Mesenchymal stem cell (in vitro differentiated cells and primary cell): ENCODE results near the gene NCAPH2.

Experiments
- DNase-seq: peaks from one replicate; pipeline ENCODE4 v3.0.0-alpha.2; 2013
- H2AFZ ChIP-seq: one replicate; pipeline ENCODE4 v1.6.1; 2013; ENCODE audit warnings: low read depth, mild to moderate bottlenecking, control low read depth, inconsistent platforms, low read length, moderate library complexity
- H2AK5ac ChIP-seq: 2 replicates; pipeline ENCODE4 v1.6.1; 2013; ENCODE audit warnings: low read length, moderate library complexity, mild to moderate bottlenecking, inconsistent platforms; ENCODE audit not compliant: severe bottlenecking
- H2BK120ac ChIP-seq: one replicate; pipeline ENCODE4 v1.6.1; 2013; ENCODE audit warnings: low read depth, mild to moderate bottlenecking, inconsistent platforms, low read length, moderate library complexity
- H2BK12ac ChIP-seq, 2 experiments: one replicate each; pipeline ENCODE4 v1.6.1; 2013; ENCODE audit warnings: inconsistent platforms in 2 of 2, low read length in 2 of 2, mild to moderate bottlenecking in 2 of 2, moderate library complexity in 2 of 2, control low read depth in 1 of 2
- H2BK15ac ChIP-seq: one replicate; pipeline ENCODE4 v1.6.1; 2013; ENCODE audit warnings: mild to moderate bottlenecking, low read depth, inconsistent platforms; ENCODE audit not compliant: poor library complexity, severe bottlenecking
- H2BK5ac ChIP-seq: 2 replicates; pipeline ENCODE4 v1.6.1; 2013; ENCODE audit warnings: low read depth, mild to moderate bottlenecking, low read length, control low read depth, inconsistent platforms; ENCODE audit not compliant: poor library complexity, severe bottlenecking
- H3K14ac ChIP-seq, 2 experiments: one replicate each; pipeline ENCODE4 v1.6.1; 2013; ENCODE audit warnings: inconsistent platforms in 2 of 2, low read length in 2 of 2, control low read depth in 1 of 2, mild to moderate bottlenecking in 1 of 2, moderate library complexity in 1 of 2
- H3K18ac ChIP-seq, 2 experiments: one replicate each; pipeline ENCODE4 v1.6.1; 2013; ENCODE audit warnings: inconsistent platforms in 2 of 2, low read length in 2 of 2, control low read depth in 1 of 2, low read depth in 1 of 2, mild to moderate bottlenecking in 1 of 2
- H3K23ac ChIP-seq, 2 experiments: one replicate each; pipeline ENCODE4 v1.6.1; 2013; ENCODE audit warnings: inconsistent platforms in 2 of 2, low read length in 2 of 2, mild to moderate bottlenecking in 2 of 2, moderate library complexity in 2 of 2, control low read depth in 1 of 2
- H3K27ac ChIP-seq: 2 replicates; pipeline ENCODE4 v1.5.1; 2013; ENCODE audit warnings: mild to moderate bottlenecking, moderate library complexity, low read length, control low read depth, inconsistent platforms; ENCODE audit not compliant: poor library complexity, severe bottlenecking
- H3K27me3 ChIP-seq, 2 experiments: 2 replicates each; pipeline versions ENCODE4 v1.6.1 to v1.7.0; 2013; ENCODE audit warnings: low read length in 2 of 2, mild to moderate bottlenecking in 2 of 2, moderate library complexity in 2 of 2, control low read depth in 1 of 2, inconsistent platforms in 1 of 2; ENCODE audit not compliant: control insufficient read depth in 1 of 2, insufficient read depth in 1 of 2
- H3K36me3 ChIP-seq, 2 experiments: 2 replicates each; pipeline versions ENCODE4 v1.6.1 to v1.7.0; 2013; ENCODE audit warnings: low read length in 2 of 2, control low read depth in 1 of 2, inconsistent platforms in 1 of 2, low read depth in 1 of 2, mild to moderate bottlenecking in 1 of 2; ENCODE audit not compliant: insufficient read depth in 2 of 2, control insufficient read depth in 1 of 2
- H3K4ac ChIP-seq, 2 experiments: one replicate each; pipeline ENCODE4 v1.6.1; 2013; ENCODE audit warnings: inconsistent platforms in 2 of 2, low read length in 2 of 2, mild to moderate bottlenecking in 2 of 2, moderate library complexity in 2 of 2, control low read depth in 1 of 2, low read depth in 1 of 2
- H3K4me1 ChIP-seq: 2 replicates; pipeline ENCODE4 v1.6.1; 2013; ENCODE audit warnings: low read depth, low read length, control low read depth; ENCODE audit not compliant: control insufficient read depth, insufficient read depth
- H3K4me2 ChIP-seq: 2 replicates; pipeline ENCODE4 v1.6.1; 2013; ENCODE audit warnings: low read length, mild to moderate bottlenecking, inconsistent platforms; ENCODE audit not compliant: poor library complexity, severe bottlenecking
- H3K4me3 ChIP-seq, 2 experiments: 2 replicates each; pipeline versions ENCODE4 v1.5.1 to v1.7.0; 2013; ENCODE audit warnings: low read length in 2 of 2, mild to moderate bottlenecking in 2 of 2, control low read depth in 1 of 2, low read depth in 1 of 2; ENCODE audit not compliant: insufficient read depth in 1 of 2
- H3K79me1 ChIP-seq: replicated peaks from 2 replicates; pipeline ENCODE4 v1.6.1; 2013; ENCODE audit warnings: mild to moderate bottlenecking, control low read depth, low read length, inconsistent platforms; ENCODE audit not compliant: poor library complexity, severe bottlenecking
- H3K9ac ChIP-seq: 2 replicates; pipeline ENCODE4 v1.7.0; 2013; ENCODE audit warnings: mild to moderate bottlenecking, low read length, moderate library complexity
- H3K9me3 ChIP-seq: 2 replicates; pipeline ENCODE4 v1.7.0; 2013; ENCODE audit warnings: mild to moderate bottlenecking, low read length; ENCODE audit not compliant: control insufficient read depth
- H4K8ac ChIP-seq: one replicate; pipeline ENCODE4 v1.6.1; 2013; ENCODE audit warnings: inconsistent platforms, mild to moderate bottlenecking, low read length, moderate library complexity
- H4K91ac ChIP-seq: one replicate; pipeline ENCODE4 v1.6.1; 2013; ENCODE audit warnings: mild to moderate bottlenecking, low read length, inconsistent platforms
- WGBS: methylation state at CpG from one replicate; pipeline ENCODE4 v1.1.7; 2013; ENCODE audit warnings: mixed read lengths; 5-methylcytosine and 5-hydroxymethylcytosine counted together

NCAPH2 gene

GRCh38 chr22:50572965-50573364 is 64.9 kb downstream of the NCAPH2 start:
- H3K9ac ChIP-seq = no peak overlapping the region
- no peak overlapping the region for H2AFZ ChIP-seq
- H3K18ac ChIP-seq = no peak overlapping the region
- no peak overlapping the region for H2BK120ac ChIP-seq
- H3K14ac ChIP-seq = no peak overlapping the region
- peaks cover 16% of the 10 kb centered on the region for H3K4me1 ChIP-seq
- DNase-seq = no peak
- no peak overlapping the region for H2AK5ac ChIP-seq
- peaks cover 0 to 14% of the 10 kb centered on the region in 2 experiments for H3K27me3 ChIP-seq
- no peak overlapping the region for H3K4me3 ChIP-seq
- no peaks in the 10 kb centered on the region for H3K9me3 ChIP-seq
- H4K91ac ChIP-seq = peak overlapping the region; percentile 58
- H3K36me3 ChIP-seq = peaks cover 0 to 89% of the 10 kb centered on the region in 2 experiments
- H3K23ac ChIP-seq = no peak overlapping the region
- no peak overlapping the region for H2BK5ac ChIP-seq
- H3K27ac ChIP-seq = no peak overlapping the region
- H4K8ac ChIP-seq = no peak overlapping the region
- H2BK15ac ChIP-seq = no peak overlapping the region
- no peaks in the 10 kb centered on the region for H3K79me1 ChIP-seq
- H2BK12ac ChIP-seq = no peak overlapping the region
- H3K4me2 ChIP-seq = no peak overlapping the region
- no peak overlapping the region for H3K4ac ChIP-seq
- WGBS = 95% methylated on average over 9 of the region's 11 CpGs

- Histone ChIP-seq H3K4me3 (no peak overlapping the region), H2BK5ac (no peak overlapping the region), H3K23ac (no peak overlapping the region), H3K36me3 (peaks cover 0 to 90% of the 10 kb centered on the region in 2 experiments), H4K91ac (no peak overlapping the region), H2AK5ac (no peak overlapping the region), H3K27ac (no peak overlapping the region), H2BK120ac (no peak overlapping the region), H3K14ac (no peak overlapping the region), H3K9ac (no peak overlapping the region), H3K18ac (no peak overlapping the region), H3K27me3 (peaks cover 0 to 14% of the 10 kb centered on the region in 2 experiments), H3K79me1 (no peaks in the 10 kb centered on the region), H2BK12ac (no peak overlapping the region), H3K4me2 (no peak overlapping the region), H3K9me3 (no peaks in the 10 kb centered on the region), H3K4me1 (peaks cover 18% of the 10 kb centered on the region), H2BK15ac (no peak overlapping the region), H3K4ac (no peak overlapping the region), H4K8ac (no peak overlapping the region), H2AFZ (no peak overlapping the region)
- 95% methylated on average over 26 of the region's 26 CpGs for WGBS
- no peak for DNase-seq
Observed at GRCh38 chr22:50573491-50574382, 65.7 kb downstream of the NCAPH2 start.

- Histone ChIP-seq H3K4me2 (no peak overlapping the region), H3K9me3 (no peaks in the 10 kb centered on the region), H2AFZ (no peak overlapping the region), H4K8ac (no peak overlapping the region), H3K27me3 (peaks cover 0 to 14% of the 10 kb centered on the region in 2 experiments), H2BK12ac (no peak overlapping the region), H2BK5ac (no peak overlapping the region), H3K23ac (no peak overlapping the region), H3K4ac (no peak overlapping the region), H3K27ac (no peak overlapping the region), H3K79me1 (peaks cover 3% of the 10 kb centered on the region), H2BK15ac (no peak overlapping the region), H3K14ac (no peak overlapping the region), H3K4me3 (no peak overlapping the region), H4K91ac (no peak overlapping the region), H2AK5ac (no peak overlapping the region), H3K36me3 (peaks cover 0 to 90% of the 10 kb centered on the region in 2 experiments), H3K18ac (no peak overlapping the region), H3K4me1 (peaks cover 18% of the 10 kb centered on the region), H3K9ac (no peak overlapping the region), H2BK120ac (no peak overlapping the region)
- WGBS = 93% methylated on average over 11 of the region's 11 CpGs
- DNase-seq = no peak
Observed at GRCh38 chr22:50574383-50574755, 66.3 kb downstream of the NCAPH2 start.
